HG02678 (cell line): ENCODE data around the gene TERT.

Experiments used
- ATAC-seq: cut with Tn5 transposase; IDR thresholded peaks from one replicate; pipeline ENCODE4 v1.9.1; 2021; ENCODE audit warnings: mild to moderate bottlenecking, moderate library complexity; ENCODE audit not compliant: unreplicated experiment

The TERT gene

DNA sequence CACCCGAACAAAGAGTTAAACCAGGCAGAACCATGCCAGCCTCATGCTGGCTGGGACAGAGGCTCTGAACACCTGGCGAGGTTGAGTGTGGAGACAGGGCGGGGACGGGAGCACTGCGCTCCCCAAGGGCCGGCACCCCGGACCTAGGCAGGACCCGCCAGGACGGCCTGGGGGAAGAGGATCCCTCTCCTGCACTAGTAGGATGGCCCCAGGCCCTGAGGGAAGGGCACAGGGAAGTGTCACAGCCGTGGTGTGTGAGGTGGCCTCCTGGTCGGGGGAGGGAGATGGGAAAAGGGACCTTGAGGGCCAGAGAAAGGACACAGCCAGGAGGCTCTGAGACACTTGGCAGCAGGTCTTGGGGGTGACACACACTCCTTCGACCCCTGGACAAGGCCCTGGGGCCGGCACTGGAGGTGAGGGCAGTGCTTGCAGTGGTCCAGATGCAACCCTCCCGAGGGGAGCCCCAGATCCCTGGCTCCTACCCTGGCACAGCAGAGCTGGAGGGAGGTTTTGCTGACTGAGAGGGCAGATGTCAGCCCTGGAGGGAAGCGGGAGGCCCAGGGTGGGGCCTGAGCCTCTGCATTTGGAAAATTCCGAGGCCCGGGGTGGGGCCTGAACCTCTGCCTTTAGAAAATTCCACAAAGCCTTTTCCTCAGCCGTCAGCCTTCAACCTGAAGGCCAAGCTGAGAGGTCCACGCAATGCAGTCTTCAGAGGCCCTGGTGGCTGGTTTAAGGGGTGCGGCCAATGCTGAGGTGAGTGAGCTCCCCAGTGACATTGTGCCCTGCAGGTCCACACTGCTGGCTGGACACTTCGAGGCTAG is 24.8 kb upstream of the TERT start:
- no peak for ATAC-seq

DNA sequence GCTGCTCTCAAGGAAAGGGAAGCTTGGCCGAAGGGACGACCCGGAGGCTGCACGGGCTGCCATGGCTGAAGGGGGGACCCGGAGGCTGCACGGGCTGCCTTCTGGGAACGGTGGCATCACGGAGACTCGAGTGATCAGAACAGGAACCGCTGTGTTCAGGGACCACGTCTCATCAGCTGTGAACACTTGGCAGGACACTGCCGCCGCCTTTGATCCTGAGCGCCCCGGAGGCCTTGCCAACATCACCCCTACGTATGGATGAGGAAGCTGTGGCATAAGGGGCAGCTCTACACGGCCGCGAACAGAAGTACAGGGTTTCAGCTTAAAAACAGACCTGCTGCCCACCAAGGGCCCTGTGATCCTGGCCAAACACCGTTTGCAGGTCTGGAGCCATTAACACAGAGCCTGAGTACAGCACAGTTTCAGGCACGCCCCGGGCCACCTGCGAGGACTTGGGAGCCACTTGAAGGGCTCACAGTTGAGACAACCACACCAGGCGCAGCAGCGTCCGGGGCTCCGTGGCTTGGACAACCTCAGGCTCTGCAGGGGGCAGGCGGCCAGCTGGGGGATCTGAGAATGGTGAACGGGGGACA is 23.9 kb upstream of the TERT start:
- no peak for ATAC-seq

DNA sequence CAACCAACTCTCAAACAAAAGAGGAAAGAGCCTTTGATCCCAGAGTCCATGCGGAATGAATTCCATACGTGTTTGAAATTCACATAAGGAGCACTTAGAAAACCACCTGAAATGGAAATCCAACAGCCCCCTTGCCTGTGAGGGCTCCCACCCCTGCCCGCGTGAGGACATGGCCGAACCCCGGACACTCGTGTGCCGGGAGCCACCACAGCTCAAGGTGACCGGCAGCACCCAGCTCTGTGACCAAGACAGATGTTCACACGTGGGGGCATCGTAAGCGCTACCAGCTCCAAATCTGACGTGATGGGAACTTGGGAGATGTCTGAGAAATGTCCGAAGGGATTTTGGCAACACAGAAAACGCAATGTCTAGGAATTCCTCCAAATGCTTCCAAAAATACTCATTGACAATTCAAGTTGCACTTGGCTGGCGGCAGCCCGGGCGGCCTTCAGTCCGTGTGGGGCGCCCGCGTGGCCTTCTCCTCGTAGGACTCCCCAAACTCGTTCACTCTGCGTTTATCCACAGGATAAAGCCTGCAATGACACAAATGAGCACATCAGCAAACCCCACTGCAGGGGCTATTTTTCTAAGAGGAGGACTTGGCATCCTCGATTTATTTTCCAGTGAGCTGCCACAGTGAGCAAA is 23.2 kb upstream of the TERT start:
- ATAC-seq, result no peak

DNA sequence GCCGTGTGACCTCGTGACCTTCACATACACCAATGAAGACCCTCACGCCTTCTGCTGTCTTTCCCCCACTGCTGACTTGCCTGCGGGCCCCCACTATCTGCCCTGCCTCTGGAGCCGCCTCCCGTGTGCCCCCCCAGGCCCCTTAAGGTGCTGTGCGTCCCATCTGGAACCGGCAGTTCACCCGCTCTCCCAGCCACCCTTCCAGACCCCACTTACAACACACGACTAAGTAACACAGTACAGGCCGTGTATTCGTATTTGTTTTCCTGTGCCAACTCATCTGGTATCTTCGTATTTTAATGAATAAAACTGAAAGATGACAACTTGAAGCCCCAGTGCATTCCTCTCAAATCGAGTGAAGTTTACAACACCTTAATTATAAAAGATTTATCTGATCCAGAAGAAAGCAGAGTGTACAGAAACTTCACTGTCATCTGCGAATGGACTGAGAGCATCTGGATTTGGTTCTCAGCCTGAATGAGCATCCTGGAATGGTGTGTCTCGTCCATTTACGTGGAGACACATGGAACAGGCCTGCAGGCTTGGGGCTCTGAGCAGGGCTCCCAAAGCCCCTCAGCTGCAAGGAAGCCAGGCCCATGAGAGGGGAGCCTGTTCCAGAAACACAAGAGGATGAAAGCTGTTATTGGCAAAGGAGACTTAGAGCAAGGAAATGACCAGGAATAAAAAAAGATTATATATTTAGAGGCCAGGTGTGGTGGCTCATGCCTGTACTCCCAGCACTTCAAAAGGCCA is 21.9 kb upstream of the TERT start:
- no peak for ATAC-seq

DNA sequence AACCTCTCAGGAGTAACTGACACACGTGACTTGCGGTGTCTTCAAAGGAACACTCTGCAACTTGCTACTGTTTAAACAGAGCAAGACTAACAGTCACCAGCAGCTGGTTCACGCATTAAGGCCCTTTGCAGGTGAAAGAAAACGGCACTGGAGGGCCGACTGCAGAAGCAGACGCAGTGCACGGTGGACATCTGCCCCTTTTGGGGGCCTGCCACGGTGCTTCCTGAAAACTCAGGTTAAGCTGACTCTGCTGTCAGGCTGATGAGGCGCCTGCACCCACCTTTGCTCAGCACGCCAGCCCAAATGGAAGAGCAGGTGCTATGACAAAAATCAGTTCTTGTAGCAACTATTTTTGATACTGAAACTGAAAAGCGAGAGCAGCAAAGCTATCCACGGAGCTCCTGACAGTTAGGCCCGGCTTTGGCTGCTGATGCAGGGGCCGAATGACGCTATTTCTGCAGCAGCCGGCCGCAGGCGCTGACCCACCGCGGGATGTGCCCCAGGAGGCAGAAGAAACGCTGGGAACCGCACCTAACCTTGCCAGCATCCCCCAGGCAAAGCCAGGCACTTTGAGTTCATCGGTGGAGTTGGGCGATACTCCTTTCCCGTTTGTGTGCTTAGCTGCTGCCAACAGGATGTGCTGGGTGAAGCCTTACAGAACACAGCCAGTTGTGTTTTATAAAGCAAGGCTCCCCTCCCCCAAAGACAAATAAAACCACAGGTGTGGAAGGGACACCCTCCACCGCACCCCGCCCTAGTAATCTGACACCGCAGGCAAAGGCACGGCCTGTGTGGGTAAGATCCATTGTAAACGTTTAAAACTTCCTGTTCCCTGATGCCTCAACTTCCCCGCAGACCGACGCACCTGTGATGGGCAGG is 21.1 kb upstream of the TERT start:
- ATAC-seq, result peak; percentile 62

DNA sequence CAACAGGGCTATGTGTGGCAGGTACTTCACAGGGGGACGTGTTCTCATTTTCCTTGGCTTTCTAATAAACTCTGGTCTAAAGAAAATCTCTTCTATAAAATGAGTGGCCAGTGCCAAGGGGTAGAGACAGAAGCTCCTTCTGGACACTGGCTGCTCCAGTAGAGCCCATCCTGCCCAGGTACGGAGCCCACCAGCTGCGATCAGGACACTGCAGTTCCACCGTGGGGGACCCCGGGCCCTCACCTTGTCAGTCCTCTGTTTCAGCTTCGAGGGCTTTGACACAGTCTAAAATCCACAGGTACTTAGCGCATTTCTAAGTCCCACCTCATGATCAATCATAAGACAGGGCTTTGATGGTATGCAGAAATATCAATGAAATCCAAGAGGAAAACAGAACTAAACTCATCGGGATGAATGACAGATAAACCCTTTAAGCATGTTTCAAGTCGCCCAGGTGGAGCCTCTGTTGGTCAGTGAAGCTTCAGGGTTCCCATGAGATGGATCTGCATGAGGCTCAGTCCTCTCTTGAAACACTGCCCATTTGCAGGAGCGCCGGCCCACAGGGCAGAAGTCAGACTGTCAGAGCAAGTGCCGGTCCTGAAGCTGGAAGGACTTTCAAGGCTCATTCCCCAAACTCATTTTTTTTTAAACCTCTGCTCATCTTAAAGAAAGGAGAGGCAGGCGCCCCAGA is 20.3 kb upstream of the TERT start:
- no peak for ATAC-seq

DNA sequence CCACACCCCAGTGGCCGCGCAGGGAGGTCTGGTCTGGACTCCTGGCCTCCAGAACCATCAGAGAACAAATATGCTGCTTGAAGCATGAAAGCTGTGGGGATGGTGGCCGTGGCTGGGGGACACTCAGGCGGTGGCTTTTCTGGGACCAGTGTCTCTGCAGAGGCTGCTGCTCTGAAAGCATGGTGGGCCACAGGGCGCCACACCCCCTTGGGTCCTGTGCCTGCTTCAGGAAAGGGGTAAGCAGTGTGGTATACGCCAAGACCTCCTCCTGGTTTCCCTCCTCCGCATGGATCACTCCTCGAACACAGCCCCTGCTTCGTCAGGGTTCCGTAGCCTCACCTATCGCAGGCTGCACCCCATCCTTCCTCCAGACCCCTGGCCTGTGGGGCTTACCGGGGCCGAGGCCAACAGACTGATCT is 19.7 kb upstream of the TERT start:
- ATAC-seq, result no peak

DNA sequence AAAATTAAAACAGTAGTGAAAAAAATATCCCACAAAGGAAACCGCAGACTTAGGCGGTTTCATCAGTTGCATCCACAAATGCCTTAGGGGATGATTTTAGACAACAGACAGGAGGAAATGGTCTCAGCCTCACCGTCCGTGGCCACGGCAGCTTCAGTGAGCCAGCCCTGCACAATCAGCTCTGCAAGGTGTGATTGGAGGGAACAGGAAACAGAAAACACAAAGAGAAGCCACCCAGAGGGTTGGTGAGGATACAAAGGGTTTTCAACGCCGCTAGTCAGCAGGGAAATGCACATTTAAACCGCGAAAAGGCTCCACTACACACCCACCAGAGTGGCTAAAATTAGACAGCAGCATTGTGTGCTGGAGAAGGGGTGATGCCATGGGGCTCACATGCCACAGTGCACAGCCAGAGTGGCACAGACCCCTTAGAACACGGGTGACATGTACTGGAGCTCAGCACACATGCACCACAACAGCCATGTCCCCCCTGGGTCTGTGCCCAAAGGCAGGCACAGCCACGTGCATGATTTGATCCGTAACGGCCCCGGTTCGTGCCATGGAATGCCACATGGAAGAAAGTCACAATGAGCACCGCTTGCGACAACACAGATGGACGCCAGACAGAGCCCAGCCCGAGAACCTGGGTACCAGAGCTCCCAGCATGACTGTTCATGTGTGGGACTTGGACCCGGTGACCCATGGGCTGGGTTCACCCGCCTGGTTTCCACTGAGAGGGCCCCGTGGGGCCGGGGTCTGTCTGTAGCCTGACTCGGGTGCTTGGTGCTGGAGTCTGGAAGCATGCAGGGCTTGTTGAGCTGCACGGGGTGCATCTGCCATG is 18.3 kb upstream of the TERT start:
- peak; percentile 62 for ATAC-seq

DNA sequence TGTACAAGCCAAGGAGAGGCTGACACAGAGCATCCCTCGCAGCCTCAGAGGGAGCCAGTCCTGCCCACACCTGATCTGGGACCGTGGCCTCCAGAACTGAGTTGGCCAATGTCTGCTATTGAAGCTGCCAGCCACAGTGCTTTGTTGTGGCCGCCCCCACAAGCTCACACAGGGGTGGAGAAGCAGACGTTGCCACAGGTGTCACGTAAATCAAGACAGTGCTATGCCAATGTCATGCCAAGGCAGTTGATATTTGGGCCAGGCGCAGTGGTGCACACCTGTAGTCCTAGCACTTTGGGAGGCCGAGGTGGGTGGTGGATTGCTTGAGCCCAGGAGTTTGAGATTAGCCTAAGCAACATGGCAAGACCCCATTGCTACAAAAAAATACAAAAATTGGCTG is 17.3 kb upstream of the TERT start:
- ATAC-seq, result no peak

DNA sequence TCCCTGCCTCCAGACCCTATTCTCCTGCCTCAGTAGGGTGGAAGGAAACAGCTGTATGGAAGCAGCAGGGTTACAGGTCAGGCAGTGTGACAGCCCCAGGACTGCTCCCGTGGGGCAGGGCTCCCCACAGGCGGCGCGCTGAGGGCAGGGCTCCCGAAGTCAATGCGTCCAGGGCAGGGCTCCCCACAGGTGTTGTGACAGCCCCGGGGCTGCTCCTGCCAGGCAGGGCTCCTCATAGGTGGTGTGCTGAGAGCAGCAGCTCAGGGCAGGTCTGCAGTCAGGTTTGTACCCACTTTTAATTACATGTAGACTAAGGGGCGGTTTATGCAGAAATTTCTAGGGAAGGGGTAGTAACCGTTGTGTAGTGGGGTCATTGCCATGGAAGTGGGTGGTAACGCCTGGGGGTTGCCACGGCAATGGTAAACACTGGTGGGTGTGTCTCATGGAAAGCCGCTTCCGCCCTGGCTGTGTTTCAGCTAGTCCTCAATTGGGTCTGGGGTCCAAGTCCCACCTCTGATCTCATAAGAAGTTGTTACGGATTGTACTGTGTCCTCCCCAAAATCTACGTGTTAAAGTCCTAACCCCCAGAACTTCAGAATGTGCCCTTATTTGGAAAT is 16.7 kb upstream of the TERT start:
- no peak for ATAC-seq

DNA sequence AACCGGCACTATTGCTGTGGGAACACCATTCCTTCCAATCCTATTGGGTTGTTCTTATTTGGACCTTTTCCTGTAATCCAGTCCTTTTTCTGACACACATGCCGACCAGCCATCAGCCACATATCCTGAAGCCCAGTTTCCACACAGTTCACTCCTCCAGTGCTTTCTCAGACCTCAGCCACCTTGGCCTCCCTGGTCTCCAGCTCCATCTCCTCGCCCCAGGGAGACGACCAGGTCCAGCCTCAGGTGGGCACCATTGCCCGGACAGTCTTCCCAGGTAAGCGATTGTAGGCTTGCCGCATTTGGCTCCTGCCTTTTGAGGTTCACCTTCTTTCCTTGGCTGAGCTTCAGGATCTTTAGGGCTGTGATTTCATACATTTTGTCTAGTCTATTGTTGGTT is 15.2 kb upstream of the TERT start:
- ATAC-seq, result no peak

DNA sequence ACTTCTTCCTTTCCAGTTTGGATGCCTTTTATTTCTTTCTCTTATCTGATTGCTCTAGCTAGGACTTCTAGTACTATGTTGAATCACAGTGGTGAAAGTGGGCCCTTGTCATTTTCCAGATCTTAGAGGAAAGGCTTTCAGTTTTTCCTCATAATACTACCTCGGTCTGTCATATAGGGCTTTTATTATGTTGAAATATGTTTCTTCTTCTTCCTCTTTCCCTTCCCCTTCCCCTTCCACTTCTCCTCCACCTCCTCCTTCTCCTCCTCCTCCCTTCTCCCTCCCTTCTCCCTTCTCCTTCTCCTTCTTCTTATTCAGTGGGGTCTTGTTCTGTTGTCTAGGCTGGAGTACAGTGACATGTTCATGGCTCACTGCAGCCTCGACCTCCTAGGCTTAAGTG is 9.2 kb upstream of the TERT start:
- no peak for ATAC-seq

DNA sequence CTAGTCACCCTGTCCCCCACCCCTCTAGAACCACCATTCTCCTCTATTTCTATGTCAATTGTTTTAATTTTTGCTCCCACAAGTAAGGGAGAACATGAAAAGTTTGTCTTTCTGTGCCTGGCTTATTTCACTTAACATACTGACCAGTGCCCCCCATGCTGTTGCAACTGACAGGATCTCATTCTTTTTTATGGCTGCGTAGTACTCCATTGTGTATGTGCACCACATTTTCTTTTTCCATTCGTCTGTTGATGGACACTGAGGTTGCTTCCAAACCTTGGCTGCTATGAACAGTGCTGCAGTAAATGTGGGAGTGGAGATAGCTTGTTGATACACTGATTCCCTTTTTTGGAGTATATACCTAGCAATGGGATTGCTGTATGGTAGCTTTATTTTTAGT is 7.4 kb upstream of the TERT start:
- ATAC-seq, result no peak

DNA sequence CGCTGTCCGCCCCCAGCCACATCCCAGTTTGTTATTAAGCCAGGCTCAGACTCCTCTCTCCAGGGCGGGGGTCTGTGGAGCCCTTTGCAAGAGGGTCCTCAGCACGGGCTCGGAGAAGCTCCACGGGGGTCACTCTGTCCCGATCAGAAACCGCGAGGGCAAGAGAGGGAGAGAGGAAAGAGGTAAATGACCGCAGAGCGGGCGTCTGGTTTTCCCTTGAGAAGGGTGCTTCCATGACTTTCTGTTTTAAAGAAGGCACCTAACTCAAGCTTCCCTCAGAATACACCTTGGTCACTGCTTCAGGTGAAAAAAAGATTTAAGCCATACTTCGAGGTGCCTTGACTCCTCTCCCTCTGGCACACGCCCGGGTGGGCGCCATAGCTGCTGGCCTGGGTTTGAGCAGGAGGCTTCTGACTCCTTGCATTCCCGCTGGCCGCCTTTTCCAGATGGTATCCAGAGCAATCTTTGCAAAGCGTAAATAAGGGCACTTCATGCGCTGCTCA is 5.8 kb upstream of the TERT start:
- ATAC-seq, result no peak

DNA sequence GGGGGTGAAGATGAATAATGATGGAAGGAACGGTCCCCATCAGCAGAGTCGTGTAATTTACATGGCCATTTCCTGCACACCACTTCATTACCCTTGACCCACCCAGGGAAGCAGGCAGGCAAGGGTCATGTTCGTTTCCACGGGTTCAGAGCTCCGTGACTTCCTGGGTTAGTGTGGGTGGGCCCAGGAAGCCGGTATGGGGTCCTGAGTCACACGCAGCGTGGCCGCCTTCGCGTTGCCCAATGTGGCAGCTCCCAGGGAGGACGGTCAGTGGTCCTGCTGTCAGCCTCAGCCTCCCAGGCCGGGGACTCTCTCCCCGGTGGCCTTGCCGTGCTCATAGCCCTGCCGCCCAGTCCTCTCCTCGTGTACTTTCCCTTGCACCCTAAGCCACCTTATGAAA is 5.1 kb upstream of the TERT start:
- ATAC-seq, result no peak

DNA sequence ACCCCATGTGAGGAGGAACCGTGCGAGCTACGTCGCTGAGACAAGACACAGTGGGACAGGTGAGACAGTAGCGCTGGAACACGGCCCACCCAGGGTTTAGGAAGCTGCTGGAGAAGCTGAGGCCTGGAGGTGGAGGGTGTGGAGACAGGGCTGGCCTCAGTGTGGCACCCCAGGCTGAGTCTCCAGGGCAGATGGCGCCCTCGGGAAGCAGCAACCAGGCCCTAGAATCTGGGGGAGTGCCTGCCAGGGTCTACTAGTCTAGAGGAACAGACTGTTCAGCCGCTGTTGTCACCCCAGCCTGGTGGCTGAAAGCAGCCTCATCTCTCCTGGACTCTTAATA is 4.6 kb upstream of the TERT start:
- ATAC-seq, result no peak

DNA sequence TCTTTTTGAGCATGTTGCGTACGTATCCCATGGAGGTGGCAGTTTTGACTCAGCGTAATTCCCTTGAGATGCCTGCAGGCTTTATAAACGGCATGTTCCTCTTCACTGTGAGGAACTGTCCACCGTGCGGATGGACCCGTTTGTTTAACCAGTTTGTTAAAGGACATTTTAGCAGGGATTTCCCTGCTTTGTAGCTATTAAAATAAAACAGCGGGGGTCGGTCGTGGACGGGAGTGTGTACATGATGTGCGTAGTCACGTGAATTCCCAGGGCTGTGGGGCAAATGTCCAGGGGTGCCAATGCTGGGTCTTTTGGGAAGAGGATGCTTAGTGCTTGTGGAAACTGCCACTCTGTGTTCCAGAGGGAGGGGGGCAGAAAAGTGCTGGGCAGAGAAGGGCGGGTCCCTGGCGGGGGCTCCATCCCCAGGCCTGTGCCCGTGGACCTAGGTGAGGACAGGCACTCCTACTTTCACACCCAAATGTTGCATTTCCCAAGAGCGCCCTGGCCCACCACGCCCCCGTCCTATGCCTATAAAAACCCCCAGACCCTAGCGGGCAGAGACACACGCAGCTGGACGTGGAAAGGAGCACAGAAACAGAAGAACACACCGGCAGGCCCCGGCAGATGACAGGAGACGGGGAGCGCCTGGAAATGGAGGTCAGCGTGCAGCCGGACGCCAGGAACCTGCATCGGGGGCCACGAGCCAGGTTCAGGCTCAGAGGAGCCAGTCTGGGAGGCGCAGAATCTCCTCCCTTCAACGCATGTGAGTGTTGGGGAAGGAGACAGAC is 4.0 kb upstream of the TERT start:
- no peak for ATAC-seq

DNA sequence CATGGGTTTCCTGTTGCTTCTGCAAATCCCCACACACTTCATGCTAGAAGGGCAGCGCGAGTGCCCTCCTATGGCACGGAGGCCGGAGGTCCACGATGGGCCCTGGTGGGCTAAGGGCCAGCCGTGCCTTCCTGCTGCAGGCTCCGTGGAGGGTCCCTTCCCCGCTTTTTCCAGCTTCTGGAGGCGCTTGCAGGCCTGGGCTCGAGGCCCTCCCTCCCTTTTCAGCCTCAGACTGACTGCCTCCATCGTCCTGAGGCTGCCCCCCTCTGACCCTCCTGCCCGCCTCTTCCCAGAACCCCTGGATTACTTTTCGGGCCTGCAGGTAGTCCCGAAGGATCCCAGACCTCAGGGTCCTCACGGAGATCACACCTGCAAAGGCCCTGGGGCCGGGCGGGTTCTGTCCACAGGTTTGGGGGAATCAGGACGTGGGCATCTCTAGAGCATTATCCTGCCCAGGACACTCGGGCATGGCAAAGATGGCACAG is 3.2 kb upstream of the TERT start:
- ATAC-seq, result no peak
